ENCODE measurements around the gene PHPT1. TPM values are rescaled to one million over a fixed set of nuclear protein-coding genes. Genes with fewer than 3 reads are reported as not detected.
A peak's percentile ranks its signal among the peaks of the same experiment; 100 is the strongest.
"Not testable (repeated sequence)": the region's sequence is repeated elsewhere in the genome, so short reads cannot be mapped to it uniquely, and the experiment has no call there.

The PHPT1 gene
- total and polyA plus RNA-seq, 2 experiments from 2014 or later = 86.2 to 437 TPM

DNA sequence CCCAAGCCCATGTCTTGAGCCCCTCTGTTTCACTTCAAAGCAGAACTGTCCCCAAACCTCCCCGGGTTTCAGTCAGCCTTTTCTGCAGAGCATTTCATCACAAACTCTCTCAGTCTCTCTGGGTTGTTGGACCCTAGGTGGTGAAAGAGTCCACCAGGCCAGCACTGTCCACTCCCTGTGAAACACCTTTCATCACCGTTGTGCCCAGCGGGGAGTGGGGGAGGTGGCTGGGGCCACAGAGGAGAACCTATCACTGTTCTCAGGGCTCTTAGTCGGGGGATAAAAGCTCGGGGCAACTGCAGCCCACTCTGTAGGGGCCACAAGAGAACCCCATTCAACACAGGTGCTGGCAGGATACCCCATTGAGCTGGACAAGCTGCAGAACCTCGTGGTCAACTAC is 46.9 kb upstream of the PHPT1 start:
- Histone ChIP-seq H3K4me2 (no peak overlapping the region), H3K9me2 (ENCODE audit: insufficient read depth) (no peaks in the 10 kb centered on the region), H2AFZ (no peak overlapping the region), H3K4me3 (no peak overlapping the region), H3F3A (replicated peaks; ENCODE audit: low read depth) (peaks cover 10% of the 10 kb centered on the region; the same call in 1 of the 2 replicates), H3K79me2 (replicated peaks; ENCODE audit: insufficient read depth) (no peaks in the 10 kb centered on the region), H3K27ac (ENCODE audit: low read depth) (no peak overlapping the region), H3K4me1 (ENCODE audit: insufficient read depth) (peaks cover 12% of the 10 kb centered on the region), H3K36me3 (ENCODE audit: insufficient read depth) (no peaks in the 10 kb centered on the region), H4K20me1 (replicated peaks; ENCODE audit: insufficient read depth) (no peaks in the 10 kb centered on the region), H3K27me3 (ENCODE audit: insufficient read depth) (peaks cover 13% of the 10 kb centered on the region)
- DNase-seq (ENCODE audit: low spot score) (no peak), ATAC-seq (no peak)
- Mint-ChIP-seq H3K9me3 (no peaks in the 10 kb centered on the region; the same call in 2 of the 3 replicates), H3K4me1 (peaks cover 11% of the 10 kb centered on the region; the same call in 2 of the 3 replicates), H3K36me3 (ENCODE audit: low read depth) (peaks cover 4% of the 10 kb centered on the region; the same call in 2 of the 3 replicates), H3K27me3 (ENCODE audit: insufficient read depth, low read depth, poor library complexity) (peaks cover 37% of the 10 kb centered on the region), H3K4me3 (no peak overlapping the region), H3K27ac (no peak overlapping the region; the same call in 1 of the 2 replicates)
- TF ChIP-seq CREB1 (CRISPR knock-in tag; IDR thresholded peaks at IDR 0.05; ENCODE audit: low read depth) (no peak), POLR2AphosphoS5 (IDR thresholded peaks at IDR 0.05; ENCODE audit: low read depth) (peak; percentile 23; the same call in 1 of the 2 replicates)

- not testable (repeated sequence) for ATAC-seq; DNase-seq (ENCODE audit: low spot score)
- peaks cover 34% of the 10 kb centered on the region for H3K27me3 Mint-ChIP-seq (ENCODE audit: insufficient read depth, low read depth, poor library complexity)
Measured at GRCh38 chr9:136803009-136803550, 46.1 kb upstream of the PHPT1 start.

DNA sequence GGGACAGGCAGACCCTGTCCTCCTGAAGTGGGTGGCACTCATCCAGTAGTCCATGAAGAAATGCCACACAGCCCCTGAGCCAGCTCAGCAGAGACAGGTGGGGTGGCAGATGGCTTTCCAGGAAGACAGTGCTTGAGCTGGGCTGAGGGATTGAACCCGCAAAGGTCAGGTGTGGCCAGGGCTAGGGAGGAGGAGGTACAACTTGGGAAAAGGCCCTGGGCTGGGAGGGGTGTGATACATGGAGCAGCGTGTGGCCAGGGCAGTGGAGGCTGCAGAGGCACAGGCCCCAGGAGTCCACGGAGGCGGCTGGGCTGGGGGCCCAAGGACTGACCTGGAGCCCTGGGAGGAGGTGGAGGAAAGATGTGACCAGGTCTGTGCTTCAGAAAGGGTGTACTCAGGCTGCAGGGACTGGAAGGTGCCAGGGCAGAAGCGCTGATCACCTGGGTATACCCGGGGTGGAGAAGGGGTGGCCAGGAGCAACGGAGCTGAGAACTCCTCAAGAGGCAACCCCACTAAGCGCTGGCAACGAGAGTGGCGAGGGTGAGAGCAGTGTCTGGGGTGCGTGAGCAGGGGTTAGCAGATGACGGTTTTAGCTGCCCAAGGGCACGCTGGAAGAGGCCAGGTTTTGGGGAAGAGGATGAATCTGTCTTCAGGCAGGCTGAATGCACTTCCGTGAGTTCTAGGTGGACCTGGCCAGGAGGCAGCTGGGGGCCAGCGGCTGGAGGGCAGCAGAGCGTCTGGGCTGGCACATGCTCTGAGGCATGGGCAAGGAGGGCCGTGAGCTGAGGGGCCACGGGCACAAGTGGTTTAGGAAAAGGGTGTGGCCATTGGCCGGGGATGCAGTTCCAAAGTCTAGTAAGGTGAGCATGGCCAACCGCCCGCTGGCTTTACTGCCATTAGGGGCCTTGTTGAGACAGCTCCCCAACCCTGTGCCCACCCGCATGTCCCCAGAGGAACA is 45.4 kb upstream of the PHPT1 start:
- Histone ChIP-seq H3K4me3 (no peak overlapping the region), H3K36me3 (ENCODE audit: insufficient read depth) (no peaks in the 10 kb centered on the region), H3F3A (replicated peaks; ENCODE audit: low read depth) (peaks cover 10% of the 10 kb centered on the region; the same call in 1 of the 2 replicates), H3K4me2 (no peak overlapping the region), H4K20me1 (replicated peaks; ENCODE audit: insufficient read depth) (no peaks in the 10 kb centered on the region), H3K79me2 (replicated peaks; ENCODE audit: insufficient read depth) (peaks cover 5% of the 10 kb centered on the region), H3K4me1 (ENCODE audit: insufficient read depth) (peaks cover 11% of the 10 kb centered on the region), H3K27ac (ENCODE audit: low read depth) (no peak overlapping the region), H3K27me3 (ENCODE audit: insufficient read depth) (peaks cover 7% of the 10 kb centered on the region), H3K9me2 (ENCODE audit: insufficient read depth) (no peaks in the 10 kb centered on the region), H2AFZ (no peak overlapping the region)
- DNase-seq (ENCODE audit: low spot score) (no peak), ATAC-seq (no peak)
- Mint-ChIP-seq H3K4me1 (peaks cover 10% of the 10 kb centered on the region; the same call in 1 of the 3 replicates), H3K9me3 (no peaks in the 10 kb centered on the region; the same call in 2 of the 3 replicates), H3K27ac (no peak overlapping the region), H3K36me3 (ENCODE audit: low read depth) (peaks cover 4% of the 10 kb centered on the region; the same call in 2 of the 3 replicates), H3K4me3 (no peak overlapping the region), H3K27me3 (ENCODE audit: insufficient read depth, low read depth, poor library complexity) (peaks cover 34% of the 10 kb centered on the region)
- no peak for TF ChIP-seq POLR2AphosphoS5 (IDR thresholded peaks at IDR 0.05; ENCODE audit: low read depth)

More at GRCh38 chr9:136803009-136803550, 46.1 kb upstream of the PHPT1 start:
- not testable (repeated sequence) for H3K27ac ChIP-seq (ENCODE audit: low read depth); H3F3A ChIP-seq (replicated peaks; ENCODE audit: low read depth); H3K36me3 Mint-ChIP-seq (ENCODE audit: low read depth); H4K20me1 ChIP-seq (replicated peaks; ENCODE audit: insufficient read depth); H3K4me3 Mint-ChIP-seq; H3K27ac Mint-ChIP-seq; H3K36me3 ChIP-seq (ENCODE audit: insufficient read depth); H3K9me2 ChIP-seq (ENCODE audit: insufficient read depth); H3K4me3 ChIP-seq; H3K4me2 ChIP-seq; H3K9me3 Mint-ChIP-seq; H3K79me2 ChIP-seq (replicated peaks; ENCODE audit: insufficient read depth); H2AFZ ChIP-seq
- peaks cover 10% of the 10 kb centered on the region; the same call in 1 of the 3 replicates for H3K4me1 Mint-ChIP-seq
- H3K4me1 ChIP-seq (ENCODE audit: insufficient read depth) = peaks cover 12% of the 10 kb centered on the region
- peaks cover 13% of the 10 kb centered on the region for H3K27me3 ChIP-seq (ENCODE audit: insufficient read depth)

All from GM23338 (cell line).